Inflammatory macrophage treated with lipopolysaccharide for 1 hour (primary cell): ENCODE results near the gene ATF7IP2.
"Not testable (repeated sequence)": the region's sequence is repeated elsewhere in the genome, so short reads cannot be mapped to it uniquely, and the experiment has no call there.

Experiments used
- DNase-seq, 2 donors: peaks; one replicate each; pipeline ENCODE4 v3.0.0-alpha.2; 2020 to 2022

Gene ATF7IP2, protein sequence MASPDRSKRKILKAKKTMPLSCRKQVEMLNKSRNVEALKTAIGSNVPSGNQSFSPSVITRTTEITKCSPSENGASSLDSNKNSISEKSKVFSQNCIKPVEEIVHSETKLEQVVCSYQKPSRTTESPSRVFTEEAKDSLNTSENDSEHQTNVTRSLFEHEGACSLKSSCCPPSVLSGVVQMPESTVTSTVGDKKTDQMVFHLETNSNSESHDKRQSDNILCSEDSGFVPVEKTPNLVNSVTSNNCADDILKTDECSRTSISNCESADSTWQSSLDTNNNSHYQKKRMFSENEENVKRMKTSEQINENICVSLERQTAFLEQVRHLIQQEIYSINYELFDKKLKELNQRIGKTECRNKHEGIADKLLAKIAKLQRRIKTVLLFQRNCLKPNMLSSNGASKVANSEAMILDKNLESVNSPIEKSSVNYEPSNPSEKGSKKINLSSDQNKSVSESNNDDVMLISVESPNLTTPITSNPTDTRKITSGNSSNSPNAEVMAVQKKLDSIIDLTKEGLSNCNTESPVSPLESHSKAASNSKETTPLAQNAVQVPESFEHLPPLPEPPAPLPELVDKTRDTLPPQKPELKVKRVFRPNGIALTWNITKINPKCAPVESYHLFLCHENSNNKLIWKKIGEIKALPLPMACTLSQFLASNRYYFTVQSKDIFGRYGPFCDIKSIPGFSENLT

GRCh38 chr16:10385725-10386516 lies at the start of gene ATF7IP2:
ATF7IP2 (plus strand) TSS chr16:10386061; CDS start chr16:10430621, 44,560 bp downstream.
- DNase-seq, result peak; percentile 83 to 86

DNA sequence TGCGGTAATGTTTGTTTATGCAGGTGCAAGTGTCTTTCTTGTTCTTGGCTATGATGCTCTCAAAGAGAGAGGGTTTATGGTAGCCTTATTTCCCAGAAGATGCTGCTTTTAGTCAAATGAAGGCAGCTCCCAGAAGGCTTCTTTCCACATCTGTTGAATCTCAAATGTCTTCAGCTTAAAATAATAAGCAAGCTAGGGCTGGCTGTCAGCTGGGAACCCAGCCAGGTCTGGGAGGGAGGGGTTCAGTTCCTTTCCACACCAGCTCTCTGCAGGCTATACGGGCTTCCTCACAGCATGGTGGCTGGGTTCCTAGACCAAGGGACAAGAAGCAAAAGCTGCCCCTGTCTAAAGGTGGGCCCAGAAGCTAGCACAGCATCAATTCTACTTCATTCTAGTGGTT lies 47.4 kb upstream of the ATF7IP2 start:
- DNase-seq, result no peak

DNA sequence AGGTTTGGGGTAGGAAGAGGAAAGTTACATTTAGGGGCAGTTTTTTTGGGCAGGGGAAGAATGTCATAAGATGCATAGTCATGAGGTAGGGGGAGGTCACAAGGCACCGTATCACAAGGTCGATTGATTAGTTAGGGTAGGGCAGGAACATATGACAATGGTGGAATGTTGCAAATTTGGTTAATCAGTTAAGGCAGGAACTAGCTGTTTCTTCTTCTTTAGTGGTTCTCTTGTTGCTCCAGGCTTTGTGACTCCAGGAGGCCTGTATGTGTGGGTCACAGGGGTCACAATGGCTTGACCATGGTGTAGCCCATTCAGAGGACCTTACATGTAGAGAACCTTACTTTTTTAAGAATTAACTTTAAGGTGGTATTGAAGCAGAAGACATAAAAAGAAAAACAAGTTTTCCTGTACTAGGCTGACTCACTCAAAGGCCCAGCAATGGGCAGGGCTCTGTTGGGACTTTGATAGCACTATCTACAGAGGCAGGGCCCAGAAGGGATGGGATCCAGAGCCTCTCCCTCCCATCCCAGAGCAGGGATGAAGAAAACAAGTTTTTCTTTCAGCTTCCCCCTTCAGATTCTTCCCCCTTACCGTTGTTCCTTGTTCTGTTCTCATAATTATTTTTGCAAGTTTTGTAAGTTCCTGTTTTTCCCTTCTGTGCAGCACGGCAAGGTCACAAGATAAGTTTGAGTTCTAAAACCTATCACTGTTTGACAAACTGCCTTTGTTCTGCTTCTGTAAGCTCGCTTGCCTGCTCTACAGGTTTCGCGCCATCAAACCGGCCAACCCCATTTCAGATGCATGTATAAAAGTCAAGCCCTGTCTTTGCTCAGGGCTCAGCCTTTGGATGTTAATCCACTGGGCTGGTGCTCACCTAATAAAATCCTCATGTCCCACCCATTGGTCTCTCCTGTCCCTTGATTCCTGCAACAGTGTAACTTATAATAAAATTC lies 45.8 kb upstream of the ATF7IP2 start:
- DNase-seq, result peak; percentile 27 to 49

- no peak for DNase-seq
Measured at GRCh38 chr16:10343124-10343760, 42.6 kb upstream of the ATF7IP2 start.

DNA sequence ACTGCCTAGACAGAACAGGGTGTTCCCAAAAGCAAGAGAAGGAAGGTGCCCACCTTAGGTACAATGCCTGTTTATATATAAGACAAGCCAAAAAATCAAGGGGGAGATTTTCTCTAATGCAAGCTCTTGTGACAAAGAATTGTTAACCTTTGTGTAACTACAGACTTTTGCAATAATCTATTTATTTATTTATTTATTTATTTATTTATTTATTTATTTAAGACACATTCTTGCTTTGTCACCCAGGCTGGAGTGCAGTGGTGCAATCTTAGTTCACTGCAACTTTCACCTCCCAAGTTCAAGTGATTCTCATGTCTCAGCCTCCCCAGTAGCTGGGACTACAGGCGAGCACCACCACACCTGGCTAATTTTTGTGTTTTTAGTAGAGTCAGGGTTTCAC lies 41.2 kb upstream of the ATF7IP2 start:
- not testable (repeated sequence) for DNase-seq

DNA sequence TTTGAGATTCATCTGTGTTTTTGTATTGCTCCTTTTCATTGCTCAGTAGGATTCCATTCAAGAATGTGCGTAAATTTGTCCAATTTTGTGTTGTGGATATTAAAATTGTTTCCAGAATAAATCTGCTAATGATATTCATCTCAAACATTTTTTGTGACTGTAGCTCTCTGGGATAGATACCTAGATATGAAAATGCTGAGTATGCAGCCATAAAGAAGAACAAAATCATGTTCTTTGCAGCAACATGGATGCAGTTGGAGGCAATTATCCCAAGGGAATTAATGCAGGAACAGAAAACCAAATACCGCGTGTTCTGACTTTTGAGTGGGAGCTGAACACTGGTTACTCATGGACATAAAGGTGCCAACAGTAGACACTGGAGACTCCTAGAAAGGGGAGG lies 40.2 kb upstream of the ATF7IP2 start:
- DNase-seq, result no peak

- no peak for DNase-seq
Measured at GRCh38 chr16:10349851-10350250, 36.0 kb upstream of the ATF7IP2 start.

GRCh38 chr16:10352262-10352661 lies 33.6 kb upstream of the ATF7IP2 start:
- DNase-seq, result no peak

GRCh38 chr16:10355589-10355988 lies 30.3 kb upstream of the ATF7IP2 start:
- DNase-seq, result no peak

- no peak for DNase-seq
Measured at GRCh38 chr16:10356870-10357842, 28.7 kb upstream of the ATF7IP2 start.

- not testable (repeated sequence) for DNase-seq
Measured at GRCh38 chr16:10361747-10362076, 24.1 kb upstream of the ATF7IP2 start.

- no peak for DNase-seq
Measured at GRCh38 chr16:10362077-10362863, 23.6 kb upstream of the ATF7IP2 start.

GRCh38 chr16:10362864-10363197 lies 23.0 kb upstream of the ATF7IP2 start:
- not testable (repeated sequence) for DNase-seq

DNA sequence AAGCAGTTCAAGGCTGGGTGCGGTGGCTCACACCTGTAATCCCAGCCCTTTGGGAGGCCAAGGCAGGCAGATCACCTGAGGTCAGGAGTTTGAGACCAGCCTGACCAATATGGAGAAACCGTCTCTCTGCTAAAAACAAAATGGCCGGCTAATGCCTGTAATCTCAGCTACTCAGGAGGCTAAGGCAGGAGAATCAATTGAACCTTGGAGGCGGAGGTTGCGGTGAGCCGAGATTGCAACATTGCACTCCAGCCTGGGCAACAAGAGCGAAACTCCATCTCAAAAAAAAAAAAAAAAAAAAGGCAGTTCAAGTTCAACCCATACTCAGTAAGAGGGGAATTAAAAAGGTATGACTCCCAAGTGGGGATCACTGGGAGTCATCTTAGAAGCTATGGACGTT lies 19.2 kb upstream of the ATF7IP2 start:
- not testable (repeated sequence) for DNase-seq

DNA sequence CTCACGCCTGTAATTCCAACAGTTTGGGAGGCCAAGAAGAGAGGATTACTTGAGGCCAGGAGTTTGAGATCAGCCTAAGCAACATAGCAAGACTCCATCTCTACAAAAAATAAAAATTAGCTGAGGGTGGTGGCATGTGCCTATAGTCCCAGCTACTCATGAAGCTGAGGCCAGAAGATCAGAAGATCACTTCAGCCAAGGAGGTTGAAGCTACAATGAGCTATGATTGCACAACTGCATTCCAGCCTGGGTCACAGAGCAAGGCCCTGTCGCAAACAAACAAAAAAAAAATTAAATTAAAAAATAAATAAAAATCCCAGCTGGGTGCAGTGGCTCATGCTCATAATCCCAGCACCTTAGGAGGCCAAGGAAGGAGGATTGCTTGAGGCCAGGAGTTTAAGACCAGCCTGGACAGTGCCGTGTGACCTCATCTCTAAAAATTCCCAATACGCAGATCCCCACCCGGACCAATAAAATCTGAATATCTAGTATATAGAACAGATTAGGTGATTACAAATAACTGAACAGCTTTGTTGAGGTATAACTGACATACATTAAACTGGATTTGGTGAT lies 18.2 kb upstream of the ATF7IP2 start:
- DNase-seq, result no peak

GRCh38 chr16:10368969-10369551 lies 16.8 kb upstream of the ATF7IP2 start:
- no peak for DNase-seq

DNA sequence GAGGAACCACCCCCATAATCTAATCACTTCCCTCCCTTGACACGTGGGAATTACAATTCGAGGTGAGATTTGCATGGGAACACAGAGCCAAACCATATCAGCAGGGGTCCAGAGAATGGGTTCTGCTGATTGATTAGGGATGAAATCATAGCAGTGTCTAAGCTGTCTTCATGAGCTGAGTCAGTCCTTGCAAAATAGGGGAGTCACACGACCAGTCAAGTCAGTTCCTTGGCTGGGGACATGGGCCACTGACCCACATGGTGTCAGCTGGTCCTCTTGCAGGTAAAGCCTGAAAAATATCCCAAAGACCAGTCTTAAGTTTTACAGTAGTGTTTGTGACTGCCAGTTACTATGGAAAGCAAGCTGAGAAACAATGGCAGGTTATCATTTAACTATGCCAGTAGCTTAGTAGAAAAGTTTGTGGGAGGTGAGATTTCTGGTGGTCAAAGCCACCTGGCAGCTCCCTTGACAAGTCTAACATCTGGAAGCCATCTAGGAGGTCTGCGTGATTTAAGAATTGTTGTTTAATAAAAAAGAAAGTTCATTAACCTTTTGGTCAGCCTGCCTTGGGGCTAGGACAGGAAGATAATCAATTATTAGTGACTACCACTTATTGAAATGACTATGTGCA lies 15.7 kb upstream of the ATF7IP2 start:
- no peak for DNase-seq

- no peak for DNase-seq
Measured at GRCh38 chr16:10371592-10371991, 14.3 kb upstream of the ATF7IP2 start.

DNA sequence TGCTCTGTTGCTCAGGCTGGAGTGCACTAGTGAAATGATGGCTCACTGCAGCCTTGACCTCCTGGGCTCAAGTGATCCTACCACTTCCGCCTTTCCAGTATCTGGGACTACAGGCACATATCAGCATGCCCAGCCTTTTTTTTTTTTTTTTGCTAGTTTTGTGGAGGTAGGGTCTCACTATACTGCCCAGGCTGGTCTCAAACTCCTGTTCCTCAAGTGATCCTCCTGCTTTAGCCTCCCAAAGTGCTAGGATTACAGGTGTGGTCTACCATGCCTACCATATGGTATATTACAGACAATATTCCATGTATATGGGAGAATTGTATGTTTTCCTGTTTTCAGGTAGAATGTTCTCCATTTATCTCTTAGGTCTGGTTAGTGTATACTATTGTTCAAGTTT lies 12.3 kb upstream of the ATF7IP2 start:
- no peak for DNase-seq
